Kidney epithelial cell (primary cell): Measurements from ENCODE around the gene MEIOSIN. TPM values are rescaled to one million over a fixed set of nuclear protein-coding genes. Genes with fewer than 3 reads are reported as not detected.

Source experiments
- DNase-seq: peaks from one replicate; pipeline ENCODE4 v3.0.0-alpha.2; 2010; ENCODE audit warnings: low read depth
- H3K27me3 ChIP-seq: 2 replicates; pipeline ENCODE4 v1.6.0; 2011; ENCODE audit warnings: low read length; ENCODE audit not compliant: control insufficient read depth, insufficient read depth
- H3K36me3 ChIP-seq: 2 replicates; pipeline ENCODE4 v1.5.1; 2011; ENCODE audit warnings: low read length; ENCODE audit not compliant: control insufficient read depth, insufficient read depth
- H3K4me3 ChIP-seq: 2 replicates; pipeline ENCODE4 v1.5.1; 2011; ENCODE audit warnings: low read depth, mild to moderate bottlenecking, control low read depth, low read length
- total RNA-seq: library from RNA; depleted of rRNA; stranded (reverse); fragments of >200 nt; gene quantifications from 2 replicates; pipeline ENCODE4 v1.2.3, GENCODE V29; 2015
- TF ChIP-seq, protein P1 (sequence below): IDR thresholded peaks from 2 replicates; pipeline ENCODE4 v1.5.1; 2011; ENCODE audit warnings: mild to moderate bottlenecking, moderate library complexity, low read length, control low read depth, inconsistent platforms; ENCODE audit not compliant: insufficient read depth, poor library complexity, severe bottlenecking

Gene MEIOSIN
- total RNA-seq, 1 donor from 2014 or later, result not detected

DNA sequence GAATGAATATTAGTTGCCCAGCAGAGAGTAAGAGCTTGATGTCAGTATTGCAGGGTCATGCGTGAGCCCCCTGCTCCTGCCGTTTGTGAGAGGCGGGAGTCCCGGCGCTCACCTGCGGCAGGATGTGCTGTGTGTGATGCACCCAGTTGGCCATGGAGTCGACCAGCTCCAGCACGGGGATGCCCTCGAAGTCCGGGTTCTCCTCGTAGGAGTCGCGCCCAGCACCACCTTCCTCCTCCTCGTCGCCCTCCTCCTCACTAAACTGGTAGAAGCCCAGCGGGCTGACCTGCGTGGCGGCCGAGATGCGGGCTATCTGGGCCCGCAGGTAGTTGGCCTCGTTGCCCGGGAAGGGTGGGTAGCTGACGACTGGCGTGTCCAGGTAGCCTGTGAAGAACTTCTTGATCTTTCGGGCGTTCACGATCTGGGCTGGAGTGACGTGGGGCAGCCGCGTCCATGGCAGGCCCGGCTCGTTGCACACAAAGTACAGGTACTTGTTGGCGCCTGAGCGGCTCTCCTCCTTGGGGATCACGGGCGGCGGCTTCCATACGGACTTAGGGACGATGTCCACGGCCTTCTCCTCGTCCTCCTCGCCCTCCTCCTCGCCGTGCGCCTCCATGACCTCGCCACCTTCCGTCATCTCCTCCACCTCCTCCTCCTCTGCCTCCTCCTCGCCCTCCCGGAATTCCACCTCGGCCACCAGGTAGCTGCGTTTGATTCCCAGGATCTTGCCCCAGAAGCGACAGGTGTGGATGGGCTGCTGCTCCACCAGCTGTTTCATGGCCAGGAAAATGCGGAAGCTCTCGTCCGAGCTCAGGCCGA, 71.1 kb downstream of the MEIOSIN start:
- Histone ChIP-seq H3K4me3 (no peak overlapping the region), H3K36me3 (no peaks in the 10 kb centered on the region), H3K27me3 (peaks cover 2% of the 10 kb centered on the region)
- TF ChIP-seq, protein P1, sequence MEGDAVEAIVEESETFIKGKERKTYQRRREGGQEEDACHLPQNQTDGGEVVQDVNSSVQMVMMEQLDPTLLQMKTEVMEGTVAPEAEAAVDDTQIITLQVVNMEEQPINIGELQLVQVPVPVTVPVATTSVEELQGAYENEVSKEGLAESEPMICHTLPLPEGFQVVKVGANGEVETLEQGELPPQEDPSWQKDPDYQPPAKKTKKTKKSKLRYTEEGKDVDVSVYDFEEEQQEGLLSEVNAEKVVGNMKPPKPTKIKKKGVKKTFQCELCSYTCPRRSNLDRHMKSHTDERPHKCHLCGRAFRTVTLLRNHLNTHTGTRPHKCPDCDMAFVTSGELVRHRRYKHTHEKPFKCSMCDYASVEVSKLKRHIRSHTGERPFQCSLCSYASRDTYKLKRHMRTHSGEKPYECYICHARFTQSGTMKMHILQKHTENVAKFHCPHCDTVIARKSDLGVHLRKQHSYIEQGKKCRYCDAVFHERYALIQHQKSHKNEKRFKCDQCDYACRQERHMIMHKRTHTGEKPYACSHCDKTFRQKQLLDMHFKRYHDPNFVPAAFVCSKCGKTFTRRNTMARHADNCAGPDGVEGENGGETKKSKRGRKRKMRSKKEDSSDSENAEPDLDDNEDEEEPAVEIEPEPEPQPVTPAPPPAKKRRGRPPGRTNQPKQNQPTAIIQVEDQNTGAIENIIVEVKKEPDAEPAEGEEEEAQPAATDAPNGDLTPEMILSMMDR, result no peak
- DNase-seq, result no peak

DNA sequence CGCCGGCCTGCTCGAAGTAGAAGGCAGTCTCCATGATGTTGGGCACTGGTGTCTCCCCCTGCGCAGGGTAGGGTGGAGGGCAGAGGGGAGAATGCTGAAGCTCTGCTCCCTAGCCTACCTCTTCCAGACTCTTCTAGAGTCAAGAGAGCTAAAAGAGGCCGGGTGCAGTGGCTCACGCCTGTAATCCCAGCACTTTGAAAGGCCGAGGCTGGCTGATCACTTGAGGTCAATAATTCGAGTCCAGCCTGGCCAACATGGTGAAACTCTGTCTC, 71.7 kb downstream of the MEIOSIN start:
- DNase-seq, result no peak
- peaks cover 2% of the 10 kb centered on the region for H3K27me3 ChIP-seq
- TF ChIP-seq, protein P1, result no peak

DNA sequence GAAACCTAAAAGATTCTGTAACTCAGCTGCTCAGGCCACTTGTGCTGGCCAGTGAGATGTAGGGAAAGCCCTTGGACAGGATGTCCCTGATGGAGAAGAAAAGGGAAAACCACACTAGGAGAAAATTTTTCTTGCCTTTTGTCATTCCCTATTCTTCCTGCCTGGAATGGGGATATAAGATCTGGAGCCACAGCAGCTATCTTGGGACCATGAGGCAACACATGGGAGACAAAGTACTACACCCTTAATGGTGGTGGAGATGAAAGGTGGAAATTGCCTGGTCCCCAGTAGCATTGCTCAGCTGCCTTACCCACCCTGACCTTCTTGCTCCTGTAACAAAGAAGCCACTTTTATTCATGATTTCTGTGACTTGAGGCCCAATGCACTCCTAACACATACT, 72.5 kb downstream of the MEIOSIN start:
- Histone ChIP-seq H3K36me3 (no peaks in the 10 kb centered on the region), H3K4me3 (no peak overlapping the region), H3K27me3 (peaks cover 2% of the 10 kb centered on the region)
- TF ChIP-seq, protein P1, result no peak
- no peak for DNase-seq

More for the DNA sequence above, 71.7 kb downstream of the MEIOSIN start:
- Histone ChIP-seq H3K4me3 (no peak overlapping the region), H3K36me3 (no peaks in the 10 kb centered on the region)

DNA sequence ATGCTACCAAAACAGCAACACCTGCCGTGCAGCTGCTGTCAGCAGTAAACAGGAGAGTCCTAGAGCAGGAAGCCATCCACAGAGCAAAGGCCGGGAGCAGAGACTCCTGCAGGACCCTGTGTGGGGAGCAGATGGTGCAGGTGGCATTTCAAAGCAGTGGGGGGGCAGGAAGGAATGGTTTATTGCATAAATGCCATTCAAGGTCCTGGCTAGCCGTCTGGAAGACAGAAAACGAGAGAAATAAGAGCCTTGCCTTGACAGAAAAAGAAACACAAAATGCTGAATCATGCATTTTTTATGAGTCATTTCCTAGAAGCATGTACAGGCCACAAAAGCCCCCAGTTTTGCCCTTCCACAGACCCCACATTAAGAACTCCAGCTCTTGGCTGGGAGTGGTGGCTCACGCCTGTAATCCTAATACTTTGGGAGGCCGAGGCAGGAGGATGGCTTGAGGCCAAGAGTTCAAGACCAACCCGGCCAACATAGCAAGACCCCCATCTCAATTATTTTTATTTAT, 76.5 kb downstream of the MEIOSIN start:
- TF ChIP-seq, protein P1, result no peak
- peak; percentile 70 for DNase-seq
- H3K27me3 ChIP-seq, result no peaks in the 10 kb centered on the region
- H3K4me3 ChIP-seq, result no peak overlapping the region
- no peaks in the 10 kb centered on the region for H3K36me3 ChIP-seq

DNA sequence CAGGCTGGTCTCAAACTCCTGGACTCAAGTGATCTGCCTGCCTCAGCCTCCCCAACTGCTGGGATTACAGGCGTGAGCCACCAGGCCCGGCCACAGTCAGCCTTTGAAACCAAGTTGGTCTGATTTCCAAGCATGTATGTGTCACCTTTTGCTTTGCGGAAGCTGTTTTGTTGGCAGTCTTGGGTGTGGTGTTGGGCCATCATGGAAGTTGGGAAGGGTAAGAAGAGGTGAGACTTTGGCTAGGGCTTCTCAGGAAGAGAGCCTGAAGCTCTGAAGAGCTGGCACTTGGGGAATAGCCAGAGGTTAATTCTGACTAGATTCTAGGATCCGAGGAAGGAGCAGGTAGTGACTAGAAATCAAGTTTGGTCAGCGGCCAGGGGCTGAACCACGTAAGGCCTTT, 79.1 kb downstream of the MEIOSIN start:
- TF ChIP-seq, protein P1, result no peak
- no peak for DNase-seq
- Histone ChIP-seq H3K36me3 (no peaks in the 10 kb centered on the region), H3K27me3 (no peaks in the 10 kb centered on the region), H3K4me3 (no peak overlapping the region)

Other genes with a start within 250 kb of the MEIOSIN start
- 13.4 and 18.5 TPM in 2 replicates for gene RTN2, start 236.4 kb upstream of the MEIOSIN start, total RNA-seq
- 0.48 TPM in 1 of 2 replicates, not detected in the other for gene PPM1N, start 235.0 kb upstream of the MEIOSIN start, total RNA-seq
- gene VASP, start 226.0 kb upstream of the MEIOSIN start, total RNA-seq, result 228 and 248 TPM in 2 replicates
- gene OPA3, start 148.6 kb upstream of the MEIOSIN start, total RNA-seq, result 12.3 and 15.5 TPM in 2 replicates
- gene GPR4, start 131.2 kb upstream of the MEIOSIN start, total RNA-seq, result 0.07 TPM in 1 of 2 replicates, not detected in the other
- 30.7 and 33.6 TPM in 2 replicates for gene EML2, start 94.0 kb upstream of the MEIOSIN start, total RNA-seq
- gene GIPR, start 65.2 kb upstream of the MEIOSIN start, total RNA-seq, result 0.46 TPM in 1 of 2 replicates, not detected in the other
- 177 and 219 TPM in 2 replicates for gene SNRPD2, start 41.5 kb upstream of the MEIOSIN start, total RNA-seq
- 15.6 and 26.2 TPM in 2 replicates for gene QPCTL, start 40.8 kb upstream of the MEIOSIN start, total RNA-seq
- 13.0 and 15.8 TPM in 2 replicates for gene FBXO46, start 2.5 kb upstream of the MEIOSIN start, total RNA-seq
- 11.7 and 16.9 TPM in 2 replicates for gene SIX5, start 35.8 kb downstream of the MEIOSIN start, total RNA-seq
- 17.7 and 17.8 TPM in 2 replicates for gene DMPK, start 49.1 kb downstream of the MEIOSIN start, total RNA-seq
- gene DMWD, start 59.4 kb downstream of the MEIOSIN start, total RNA-seq, result 29.9 and 35.8 TPM in 2 replicates
- gene RSPH6A, start 81.9 kb downstream of the MEIOSIN start, total RNA-seq, result not detected in 2 replicates
- 32.2 and 52.0 TPM in 2 replicates for gene SYMPK, start 129.7 kb downstream of the MEIOSIN start, total RNA-seq
- 0.14 and 0.50 TPM in 2 replicates for gene FOXA3, start 130.9 kb downstream of the MEIOSIN start, total RNA-seq
- gene IRF2BP1, start 152.7 kb downstream of the MEIOSIN start, total RNA-seq, result 32.9 and 36.4 TPM in 2 replicates
- gene MYPOP, start 169.2 kb downstream of the MEIOSIN start, total RNA-seq, result 3.0 and 8.0 TPM in 2 replicates
- gene NANOS2, start 181.3 kb downstream of the MEIOSIN start, total RNA-seq, result not detected in 2 replicates
- gene NOVA2, start 240.4 kb downstream of the MEIOSIN start, total RNA-seq, result under 0.01 TPM in 1 of 2 replicates, not detected in the other